Measurements from ENCODE around the gene WDR86.

Gene WDR86

GRCh38 chr7:151379534-151380198 is 30.2 kb downstream of the WDR86 start:
- TF ChIP-seq TAF1 (IDR thresholded peaks at IDR 0.05; ENCODE audit: borderline replicate concordance, low read depth, low read length) (no peak), POLR2A (IDR thresholded peaks at IDR 0.05; ENCODE audit: low read depth, low read length) (no peak), POLR2AphosphoS5 (IDR thresholded peaks at IDR 0.05; ENCODE audit: low read depth, low read length) (no peak)
- DNase-seq (ENCODE audit: insufficient read length) (peak; percentile 18), FAIRE-seq (no peak)

DNA sequence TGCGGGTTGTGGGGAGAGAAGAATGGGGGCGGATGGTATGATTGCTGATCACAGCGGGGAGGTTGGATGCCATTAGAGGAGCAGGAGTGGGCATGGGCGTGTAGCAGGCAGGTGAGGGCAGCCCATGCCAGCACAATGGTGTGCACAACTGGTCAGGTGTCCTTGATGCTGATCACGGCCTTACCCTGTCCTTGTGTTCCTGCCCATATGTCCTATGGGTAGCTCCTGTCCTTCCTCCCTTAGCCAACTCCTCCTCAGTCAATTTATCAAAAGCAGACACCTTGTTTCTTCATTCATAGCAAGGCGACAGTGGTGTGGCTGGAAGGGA is 30.7 kb downstream of the WDR86 start:
- DNase-seq (ENCODE audit: insufficient read length) (peak; percentile 9), FAIRE-seq (no peak)
- TF ChIP-seq POLR2A (IDR thresholded peaks at IDR 0.05; ENCODE audit: low read depth, low read length) (no peak), TAF1 (IDR thresholded peaks at IDR 0.05; ENCODE audit: borderline replicate concordance, low read depth, low read length) (no peak), POLR2AphosphoS5 (IDR thresholded peaks at IDR 0.05; ENCODE audit: low read depth, low read length) (no peak)

- no peak for TF ChIP-seq POLR2A (IDR thresholded peaks at IDR 0.05; ENCODE audit: low read depth, low read length)
- TF ChIP-seq POLR2AphosphoS5 (IDR thresholded peaks at IDR 0.05; ENCODE audit: low read depth, low read length), result no peak
- TF ChIP-seq TAF1 (IDR thresholded peaks at IDR 0.05; ENCODE audit: borderline replicate concordance, low read depth, low read length), result no peak
- DNase-seq (ENCODE audit: insufficient read length), result no peak
- FAIRE-seq, result no peak
Observed at GRCh38 chr7:151378496-151379192, 31.2 kb downstream of the WDR86 start.

GRCh38 chr7:151378011-151378410 is 31.8 kb downstream of the WDR86 start:
- DNase-seq (ENCODE audit: insufficient read length) (no peak), FAIRE-seq (no peak)
- TF ChIP-seq POLR2AphosphoS5 (IDR thresholded peaks at IDR 0.05; ENCODE audit: low read depth, low read length) (no peak), TAF1 (IDR thresholded peaks at IDR 0.05; ENCODE audit: borderline replicate concordance, low read depth, low read length) (no peak), POLR2A (IDR thresholded peaks at IDR 0.05; ENCODE audit: low read depth, low read length) (no peak)

- no peak for FAIRE-seq
- TF ChIP-seq POLR2AphosphoS5 (IDR thresholded peaks at IDR 0.05; ENCODE audit: low read depth, low read length) (no peak), POLR2A (IDR thresholded peaks at IDR 0.05; ENCODE audit: low read depth, low read length) (no peak), TAF1 (IDR thresholded peaks at IDR 0.05; ENCODE audit: borderline replicate concordance, low read depth, low read length) (no peak)
- DNase-seq (ENCODE audit: insufficient read length), result no peak
Observed at GRCh38 chr7:151377406-151377805, 32.4 kb downstream of the WDR86 start.

DNA sequence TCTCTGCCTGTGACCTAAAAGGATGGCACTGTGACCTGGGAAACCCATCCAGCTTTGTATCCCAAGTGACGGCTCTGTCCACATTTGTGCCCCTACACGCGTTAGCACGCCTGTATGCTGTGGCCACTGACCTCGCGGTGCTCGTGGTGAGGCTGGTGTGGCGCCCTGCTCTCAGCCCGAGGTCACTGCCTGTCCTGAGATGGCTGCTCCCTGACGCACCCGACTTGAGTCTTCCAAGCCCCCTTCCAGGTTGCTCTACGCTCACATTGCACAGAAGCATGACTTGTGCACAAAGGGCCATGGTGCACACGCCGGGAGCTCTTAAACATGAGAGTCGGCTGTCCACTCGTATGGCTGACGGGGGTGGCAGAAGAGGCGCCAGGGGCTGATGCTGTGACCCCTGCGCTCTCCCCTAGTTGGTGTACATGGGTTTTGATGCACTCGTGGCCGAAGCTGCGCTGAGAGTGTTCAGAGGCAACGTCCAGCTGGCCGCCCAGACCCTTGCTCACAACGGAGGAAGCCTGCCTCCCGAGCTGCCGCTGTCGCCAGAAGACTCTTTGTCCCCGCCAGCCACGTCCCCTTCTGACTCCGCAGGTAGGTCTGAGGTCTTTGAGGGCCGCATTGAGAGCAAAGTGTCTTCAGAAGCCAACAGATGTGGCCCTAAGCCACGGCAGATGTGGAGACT is 33.5 kb downstream of the WDR86 start:
- TF ChIP-seq POLR2AphosphoS5 (IDR thresholded peaks at IDR 0.05; ENCODE audit: low read depth, low read length) (no peak), POLR2A (IDR thresholded peaks at IDR 0.05; ENCODE audit: low read depth, low read length) (no peak), TAF1 (IDR thresholded peaks at IDR 0.05; ENCODE audit: borderline replicate concordance, low read depth, low read length) (no peak)
- DNase-seq (ENCODE audit: insufficient read length) (no peak), FAIRE-seq (no peak)

- DNase-seq (ENCODE audit: insufficient read length) (no peak), FAIRE-seq (no peak)
- TF ChIP-seq TAF1 (IDR thresholded peaks at IDR 0.05; ENCODE audit: borderline replicate concordance, low read depth, low read length) (no peak), POLR2A (IDR thresholded peaks at IDR 0.05; ENCODE audit: low read depth, low read length) (no peak), POLR2AphosphoS5 (IDR thresholded peaks at IDR 0.05; ENCODE audit: low read depth, low read length) (no peak)
Observed at GRCh38 chr7:151375530-151376217, 34.2 kb downstream of the WDR86 start.

GRCh38 chr7:151374726-151375125 is 35.1 kb downstream of the WDR86 start:
- no peak for DNase-seq (ENCODE audit: insufficient read length)
- TF ChIP-seq POLR2AphosphoS5 (IDR thresholded peaks at IDR 0.05; ENCODE audit: low read depth, low read length) (no peak), POLR2A (IDR thresholded peaks at IDR 0.05; ENCODE audit: low read depth, low read length) (no peak), TAF1 (IDR thresholded peaks at IDR 0.05; ENCODE audit: borderline replicate concordance, low read depth, low read length) (no peak)
- no peak for FAIRE-seq

GRCh38 chr7:151374139-151374538 is 35.7 kb downstream of the WDR86 start:
- no peak for FAIRE-seq
- TF ChIP-seq TAF1 (IDR thresholded peaks at IDR 0.05; ENCODE audit: borderline replicate concordance, low read depth, low read length) (no peak), POLR2A (IDR thresholded peaks at IDR 0.05; ENCODE audit: low read depth, low read length) (no peak), POLR2AphosphoS5 (IDR thresholded peaks at IDR 0.05; ENCODE audit: low read depth, low read length) (no peak)
- DNase-seq (ENCODE audit: insufficient read length), result no peak

- DNase-seq (ENCODE audit: insufficient read length) (no peak), FAIRE-seq (no peak)
Observed at GRCh38 chr7:151373599-151373998, 36.2 kb downstream of the WDR86 start.

GRCh38 chr7:151372612-151373265 is 37.1 kb downstream of the WDR86 start:
- DNase-seq (ENCODE audit: insufficient read length) (no peak), FAIRE-seq (no peak)
- no peak for TF ChIP-seq POLR2AphosphoS5 (IDR thresholded peaks at IDR 0.05; ENCODE audit: low read depth, low read length)
- no peak for TF ChIP-seq POLR2A (IDR thresholded peaks at IDR 0.05; ENCODE audit: low read depth, low read length)
- TF ChIP-seq TAF1 (IDR thresholded peaks at IDR 0.05; ENCODE audit: borderline replicate concordance, low read depth, low read length), result no peak

More at GRCh38 chr7:151373599-151373998, 36.2 kb downstream of the WDR86 start:
- TF ChIP-seq POLR2A (IDR thresholded peaks at IDR 0.05; ENCODE audit: low read depth, low read length) (no peak), TAF1 (IDR thresholded peaks at IDR 0.05; ENCODE audit: borderline replicate concordance, low read depth, low read length) (no peak), POLR2AphosphoS5 (IDR thresholded peaks at IDR 0.05; ENCODE audit: low read depth, low read length) (no peak)
